GM21723 (cell line): ENCODE data around the gene MPV17.
"Not testable (repeated sequence)": the region's sequence is repeated elsewhere in the genome, so short reads cannot be mapped to it uniquely, and the experiment has no call there.

Experiments
- ATAC-seq: cut with Tn5 transposase; IDR thresholded peaks from one replicate; pipeline ENCODE4 v1.9.1; 2021; ENCODE audit warnings: mild to moderate bottlenecking, moderate library complexity; ENCODE audit not compliant: unreplicated experiment

MPV17 gene

DNA sequence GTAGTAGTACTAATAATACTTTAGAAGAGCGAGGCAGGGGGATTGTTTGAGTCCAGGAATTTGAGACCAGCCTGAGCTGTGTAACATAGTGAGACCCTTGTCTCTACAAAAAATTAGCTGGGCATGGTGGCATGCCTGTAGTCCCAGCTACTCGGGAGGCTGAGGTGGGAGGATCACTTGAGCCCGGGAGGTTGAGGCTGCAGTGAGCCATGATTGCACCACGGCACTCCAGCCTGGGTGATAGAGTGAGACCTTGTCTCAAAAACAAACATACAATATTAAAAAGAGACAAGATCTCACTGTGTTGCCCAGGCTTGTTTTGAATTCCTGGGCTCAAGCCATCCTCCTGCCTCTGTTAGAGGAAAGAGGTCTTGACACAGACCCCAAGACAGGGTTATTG lies 22.3 kb downstream of the MPV17 start:
- not testable (repeated sequence) for ATAC-seq

DNA sequence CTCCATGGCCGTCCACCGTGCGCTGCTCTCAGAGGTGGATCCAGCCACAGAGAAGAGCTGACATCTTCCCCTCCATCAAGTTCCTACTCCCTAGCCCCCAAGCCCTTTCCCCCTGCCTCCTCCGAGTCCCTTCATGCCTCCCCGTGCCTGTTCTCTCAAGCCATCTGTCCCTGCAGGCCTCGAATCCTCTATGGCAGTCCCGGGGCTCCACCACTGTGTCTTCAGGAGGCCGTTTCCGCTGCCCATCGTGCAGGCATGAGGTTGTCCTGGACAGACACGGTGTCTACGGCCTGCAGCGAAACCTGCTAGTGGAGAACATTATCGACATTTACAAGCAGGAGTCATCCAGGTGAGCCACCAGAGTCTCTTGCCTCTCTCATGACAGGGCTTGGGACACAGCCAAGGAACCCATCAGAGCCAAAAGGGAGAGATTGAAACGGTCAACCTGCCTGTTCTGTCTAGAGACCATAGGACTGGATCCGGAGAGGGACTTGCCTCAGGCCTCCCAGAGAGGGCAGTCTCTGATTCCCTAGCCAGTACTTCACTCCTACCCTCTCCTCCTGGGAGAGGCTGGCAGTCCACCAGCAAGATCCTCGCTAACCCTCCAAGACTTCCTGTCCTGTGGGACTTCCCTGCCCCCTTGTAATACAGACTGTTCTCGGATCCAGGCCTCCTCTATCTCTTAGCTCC lies 24.4 kb downstream of the MPV17 start:
- ATAC-seq = no peak

DNA sequence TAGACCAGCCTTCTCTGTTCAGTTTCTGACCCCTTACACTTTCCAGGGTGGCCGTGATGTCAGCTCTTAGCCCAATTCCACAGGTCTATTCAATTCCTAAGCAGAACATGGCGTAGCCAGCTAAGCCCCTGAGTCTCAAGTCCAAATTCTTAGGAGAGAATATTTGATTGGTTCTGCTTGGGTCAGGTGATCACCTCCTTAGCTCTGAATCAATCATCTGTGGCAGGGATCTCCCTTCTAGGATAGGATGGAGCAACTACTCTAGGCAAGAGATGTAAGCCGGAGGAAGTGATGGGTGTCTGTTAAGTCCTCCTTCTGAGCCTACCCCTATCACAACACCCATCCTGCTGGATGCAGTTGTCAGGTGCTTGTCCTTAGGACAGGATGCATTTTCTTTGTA lies 25.7 kb downstream of the MPV17 start:
- no peak for ATAC-seq

DNA sequence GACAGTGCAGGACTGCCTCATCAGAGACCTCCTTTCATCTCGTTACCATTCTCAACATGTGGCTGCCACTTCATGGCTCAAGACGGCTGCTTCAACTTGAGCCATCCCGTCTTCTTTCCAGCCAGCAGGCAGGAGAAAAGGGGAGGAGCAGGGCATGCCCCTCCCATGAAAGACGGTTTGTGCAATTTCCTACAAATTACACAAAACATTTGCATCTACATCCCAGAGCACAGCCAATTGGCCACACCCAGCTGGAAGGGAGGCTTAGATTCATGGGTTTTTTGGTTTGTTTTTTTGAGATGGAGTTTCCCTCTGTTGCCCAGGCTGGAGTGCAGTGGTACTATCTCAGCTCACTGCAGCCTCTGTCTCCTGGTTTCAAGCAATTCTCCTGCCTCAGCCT lies 26.4 kb downstream of the MPV17 start:
- ATAC-seq = no peak

DNA sequence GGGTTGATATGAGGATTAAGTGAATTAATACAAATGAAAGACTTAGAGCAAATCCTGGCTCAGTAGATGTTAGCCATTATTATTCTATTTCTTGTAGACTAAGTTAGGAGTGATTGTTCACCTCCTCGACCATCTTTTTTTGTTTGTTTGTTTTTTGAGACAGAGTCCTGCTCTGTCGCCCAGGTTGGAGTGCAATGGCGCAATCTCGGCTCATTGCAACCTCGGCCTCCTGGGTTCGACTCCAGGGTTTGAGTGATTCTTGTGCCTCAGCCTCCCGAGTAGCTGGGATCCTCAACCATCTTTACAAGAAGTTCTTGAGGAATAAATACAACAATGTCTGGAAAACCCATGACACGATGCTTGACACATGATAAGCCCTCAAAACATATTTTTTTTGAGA lies 28.0 kb downstream of the MPV17 start:
- ATAC-seq = no peak

DNA sequence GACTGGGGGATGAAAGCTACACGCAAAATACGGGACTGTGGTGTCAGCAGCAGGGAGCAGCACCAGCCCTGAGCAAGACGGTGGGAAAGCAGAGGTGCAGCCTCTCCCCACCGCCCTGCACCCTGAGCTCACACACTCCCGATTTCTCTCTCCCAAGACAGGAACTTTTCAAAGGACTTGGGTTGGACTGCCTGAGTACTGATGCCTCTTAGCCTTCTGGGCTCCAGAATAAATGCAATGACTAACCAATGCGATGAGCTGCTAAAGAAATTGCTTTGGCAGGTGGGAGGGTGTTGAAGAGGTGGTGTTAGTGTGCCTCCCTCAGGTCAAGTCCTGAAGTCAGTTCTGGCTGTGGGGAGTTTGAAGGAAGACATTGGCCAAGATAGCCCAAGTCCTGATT lies 31.0 kb downstream of the MPV17 start:
- no peak for ATAC-seq

DNA sequence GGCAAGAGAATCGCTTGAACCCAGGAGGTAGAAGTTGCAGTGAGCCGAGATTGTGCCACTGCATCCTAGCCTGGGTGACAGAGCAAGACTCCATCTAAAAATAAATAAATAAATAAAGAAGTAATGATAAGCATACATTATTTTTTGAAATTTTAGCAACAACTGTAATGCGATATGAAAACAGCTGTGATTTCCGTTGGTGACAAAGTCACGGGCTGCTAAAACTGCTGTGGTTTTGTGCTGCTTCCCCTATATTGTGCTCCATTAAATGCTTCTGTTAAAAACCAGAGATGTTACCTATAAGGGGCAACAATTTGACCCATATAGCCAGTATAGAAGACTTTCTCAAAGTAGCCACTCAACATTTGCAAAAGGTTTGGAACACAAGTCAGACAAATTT lies 32.3 kb downstream of the MPV17 start:
- no peak for ATAC-seq

DNA sequence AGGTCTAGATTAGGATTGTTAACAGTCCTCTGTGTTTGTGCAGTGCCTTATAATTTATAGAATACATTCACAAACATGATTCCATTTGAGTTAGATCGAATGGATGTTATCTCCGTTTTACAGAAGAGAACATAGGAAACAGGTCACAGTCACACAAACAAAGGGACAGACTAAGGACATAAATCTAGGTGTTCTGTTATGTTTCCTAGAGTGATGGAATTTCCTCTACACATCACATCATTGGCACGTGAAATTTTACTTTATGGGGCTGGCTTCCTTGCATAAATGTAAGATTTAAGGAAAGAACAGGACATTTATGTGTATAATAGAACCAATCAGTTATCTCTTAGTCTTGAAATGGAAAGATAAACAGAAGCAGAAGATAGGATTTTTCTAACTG lies 34.3 kb downstream of the MPV17 start:
- ATAC-seq = no peak

DNA sequence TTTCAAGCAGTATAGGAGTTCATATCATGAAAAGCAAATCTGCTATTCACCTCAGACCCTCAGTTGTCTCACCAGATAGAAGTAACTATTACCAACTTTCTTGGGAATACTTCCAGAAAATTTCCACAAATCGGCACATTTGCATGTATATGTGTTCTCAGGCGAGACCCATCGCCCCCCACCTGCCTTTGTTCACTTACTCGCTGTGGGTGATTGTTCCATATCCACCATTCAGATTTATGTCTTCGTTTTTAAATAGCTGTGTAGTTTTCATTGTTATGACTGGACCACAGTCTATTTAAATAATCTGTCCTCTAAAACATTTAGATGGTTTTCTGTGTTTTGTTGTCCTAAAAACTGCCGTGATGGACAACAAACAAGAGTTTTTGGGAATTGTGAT lies 37.4 kb downstream of the MPV17 start:
- ATAC-seq = no peak

DNA sequence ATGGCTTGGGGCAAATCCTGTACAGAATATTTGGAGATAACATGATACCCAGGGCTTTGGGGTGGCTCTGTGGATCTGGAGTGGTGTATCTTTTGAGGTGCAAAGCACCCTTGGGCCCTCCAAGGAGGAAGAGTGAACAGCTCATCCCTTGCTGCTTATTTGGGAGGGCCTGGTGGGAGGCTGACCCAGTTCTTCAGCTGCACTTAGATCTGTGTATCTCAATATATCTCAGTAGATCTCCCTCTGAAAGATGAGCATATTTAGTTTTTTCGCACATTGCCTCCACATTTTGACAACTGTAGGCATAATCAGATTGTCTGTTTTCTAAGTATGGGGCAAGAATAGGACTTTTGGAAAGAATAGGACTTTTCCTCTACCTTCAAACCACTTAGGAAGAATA lies 37.9 kb downstream of the MPV17 start:
- no peak for ATAC-seq

DNA sequence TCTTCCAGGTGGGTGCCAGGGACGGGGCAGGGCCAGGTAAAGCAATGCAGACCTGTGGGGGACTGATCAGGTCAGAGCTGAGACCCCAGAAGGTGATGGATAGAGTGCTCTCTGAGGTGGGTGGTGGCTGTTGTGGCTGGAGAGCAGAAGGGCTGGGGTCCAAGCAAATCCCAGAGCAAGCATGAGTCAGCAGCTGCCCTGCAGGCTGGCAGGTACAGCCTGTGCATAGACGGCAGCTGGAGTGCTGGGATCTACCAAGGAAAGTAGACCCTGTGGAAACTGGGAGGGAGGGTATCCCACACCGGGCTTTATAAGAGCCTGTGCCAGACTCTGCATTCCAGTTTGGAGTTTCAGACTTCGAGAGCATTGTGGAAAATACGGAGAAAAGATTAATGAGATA lies 40.0 kb downstream of the MPV17 start:
- no peak for ATAC-seq

DNA sequence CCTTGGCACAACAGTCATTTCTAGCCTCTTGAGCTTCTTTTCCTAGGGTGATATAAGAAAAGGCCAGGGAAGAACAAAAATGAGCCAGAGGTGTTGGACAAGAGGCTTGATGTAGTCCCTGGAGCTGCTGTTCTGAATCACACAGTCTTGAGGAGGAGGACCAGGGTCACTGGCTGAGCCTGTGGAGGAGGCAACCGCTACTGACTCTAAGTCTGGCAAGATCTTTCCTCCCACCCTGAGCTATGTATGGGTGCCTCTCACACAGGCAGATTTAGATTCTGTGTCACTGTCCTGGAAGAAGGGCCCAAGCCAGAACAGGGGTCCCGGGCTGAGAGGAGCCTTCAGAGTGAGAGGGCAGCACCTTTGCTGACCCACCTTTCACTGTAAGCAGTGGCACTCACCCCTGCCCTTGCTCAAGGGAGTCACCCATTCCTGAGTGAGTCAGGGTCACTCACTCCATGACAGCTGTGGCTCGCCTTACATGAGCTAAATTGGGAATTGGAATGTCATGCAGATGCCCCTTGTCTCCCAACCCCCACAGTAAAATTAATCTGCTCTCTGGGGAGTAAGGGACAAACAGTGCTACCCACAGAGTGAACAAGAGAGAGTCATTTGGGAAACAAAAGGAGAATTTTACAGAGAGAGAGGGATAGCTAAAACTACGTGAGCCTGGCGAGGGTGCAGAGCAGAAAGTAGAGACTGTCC lies 40.9 kb downstream of the MPV17 start, which contains the start of gene TRIM54:
Gene TRIM54 (plus strand): TSS at position 575 of the 705 bp plus-strand sequence. CDS start 303 bp downstream, outside the sequence.
- no peak for ATAC-seq

DNA sequence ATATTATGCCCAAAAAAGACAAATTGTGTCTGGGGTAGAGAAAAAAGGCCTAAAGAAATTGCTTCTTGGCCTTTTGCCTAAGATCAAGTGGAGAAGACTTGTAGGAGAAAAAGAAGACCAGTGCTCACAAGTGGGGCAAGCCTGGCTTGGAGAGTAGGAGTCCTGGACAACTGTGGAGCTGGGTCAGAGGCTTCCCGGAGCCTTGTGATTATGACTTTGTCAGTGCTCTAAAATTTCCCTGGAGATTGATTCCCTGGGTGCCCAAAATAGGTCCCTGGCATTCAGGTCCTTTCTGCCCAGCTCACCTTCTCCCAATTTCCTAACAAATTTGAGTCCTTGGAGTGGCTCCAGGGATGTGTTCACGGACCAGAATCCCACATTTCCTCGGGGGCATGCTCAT lies 41.5 kb downstream of the MPV17 start:
- ATAC-seq = no peak

DNA sequence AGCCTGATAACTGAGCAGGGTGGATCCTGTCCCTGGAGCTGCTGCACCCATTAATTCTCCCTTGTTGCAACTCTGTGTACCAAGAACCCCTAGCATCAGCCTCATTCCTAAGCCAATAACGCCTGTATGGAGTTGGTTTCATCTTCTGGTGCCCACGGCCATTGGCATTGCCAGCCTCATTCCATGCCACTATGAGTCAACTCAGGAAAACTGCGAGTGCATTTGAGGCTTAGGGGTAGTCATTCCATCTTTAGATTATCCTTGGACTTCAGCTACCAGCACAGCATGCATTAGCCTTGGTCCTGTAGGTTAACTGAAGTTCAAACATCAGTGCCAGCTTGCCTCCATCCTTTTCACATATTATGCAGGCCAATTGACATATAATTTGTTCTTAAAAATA lies 42.1 kb downstream of the MPV17 start:
- ATAC-seq = no peak

DNA sequence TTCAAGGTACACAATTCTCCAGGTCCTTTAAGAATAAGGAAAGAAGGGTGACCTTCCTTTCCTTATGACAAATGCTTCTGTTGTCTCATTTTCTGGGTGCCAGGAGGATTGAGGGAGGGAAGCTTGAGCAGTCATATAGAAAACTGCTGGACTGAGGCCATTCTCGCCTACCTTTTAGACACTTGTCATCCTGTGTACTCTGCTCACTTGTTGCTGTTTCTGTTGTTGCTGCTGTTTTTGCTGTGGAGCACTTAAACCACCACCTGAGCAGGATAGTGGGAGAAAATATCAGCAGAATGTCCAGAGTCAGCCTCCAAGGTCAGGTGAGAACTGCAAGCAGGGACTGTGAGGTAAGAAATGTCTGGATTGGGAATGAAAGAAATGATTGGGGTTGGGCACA lies 44.9 kb downstream of the MPV17 start:
- ATAC-seq = no peak

DNA sequence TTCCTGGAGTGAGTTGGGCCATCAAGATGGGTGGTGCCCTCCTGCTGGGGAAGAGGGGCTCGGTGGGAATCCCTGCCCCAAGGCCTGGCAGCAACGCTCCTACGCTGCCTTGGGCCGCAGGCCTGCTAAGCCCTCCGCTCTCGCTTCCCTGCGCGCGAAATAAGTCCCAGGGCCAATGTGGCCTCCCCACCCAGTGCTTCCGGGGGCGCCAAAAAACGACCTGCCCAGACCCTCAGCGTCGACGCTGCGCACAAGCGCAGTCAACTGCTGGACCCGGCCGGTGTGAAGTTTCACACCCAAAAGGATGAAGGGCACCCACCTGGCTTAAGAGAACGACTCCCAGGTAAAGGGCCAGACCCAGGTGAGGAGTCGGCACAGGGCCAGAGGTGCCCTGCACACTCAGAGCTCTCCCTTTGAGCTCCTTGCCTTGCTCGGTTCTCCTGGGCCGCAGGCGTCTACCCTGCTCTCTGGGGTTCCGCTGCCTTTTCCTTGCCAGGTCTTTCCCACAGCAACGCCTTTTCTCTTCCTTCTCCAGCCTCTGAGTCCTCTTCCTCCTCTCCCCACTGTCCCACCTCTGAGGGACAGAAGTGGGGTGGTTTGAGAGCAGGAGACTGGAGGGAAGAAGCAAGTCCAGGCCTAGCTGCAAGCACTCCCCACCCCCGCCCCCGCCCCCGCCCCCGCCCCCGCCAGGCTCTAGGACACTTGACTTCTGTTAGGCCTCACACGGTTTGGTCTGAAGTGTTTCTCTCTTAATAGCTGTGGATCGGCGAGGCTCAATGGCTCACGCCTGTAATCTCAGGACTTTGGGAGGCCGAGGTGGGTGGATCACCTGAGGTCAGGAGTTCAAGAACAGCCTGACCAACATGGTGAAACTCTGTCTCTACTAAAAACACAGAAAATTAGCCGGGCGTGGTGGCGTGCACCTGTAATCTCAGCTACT lies 47.4 kb downstream of the MPV17 start, which contains the start of gene DNAJC5G:
Gene DNAJC5G (plus strand): TSS at position 223 of the 940 bp plus-strand sequence. CDS start 1,296 bp downstream, outside the sequence.
- ATAC-seq = no peak

DNA sequence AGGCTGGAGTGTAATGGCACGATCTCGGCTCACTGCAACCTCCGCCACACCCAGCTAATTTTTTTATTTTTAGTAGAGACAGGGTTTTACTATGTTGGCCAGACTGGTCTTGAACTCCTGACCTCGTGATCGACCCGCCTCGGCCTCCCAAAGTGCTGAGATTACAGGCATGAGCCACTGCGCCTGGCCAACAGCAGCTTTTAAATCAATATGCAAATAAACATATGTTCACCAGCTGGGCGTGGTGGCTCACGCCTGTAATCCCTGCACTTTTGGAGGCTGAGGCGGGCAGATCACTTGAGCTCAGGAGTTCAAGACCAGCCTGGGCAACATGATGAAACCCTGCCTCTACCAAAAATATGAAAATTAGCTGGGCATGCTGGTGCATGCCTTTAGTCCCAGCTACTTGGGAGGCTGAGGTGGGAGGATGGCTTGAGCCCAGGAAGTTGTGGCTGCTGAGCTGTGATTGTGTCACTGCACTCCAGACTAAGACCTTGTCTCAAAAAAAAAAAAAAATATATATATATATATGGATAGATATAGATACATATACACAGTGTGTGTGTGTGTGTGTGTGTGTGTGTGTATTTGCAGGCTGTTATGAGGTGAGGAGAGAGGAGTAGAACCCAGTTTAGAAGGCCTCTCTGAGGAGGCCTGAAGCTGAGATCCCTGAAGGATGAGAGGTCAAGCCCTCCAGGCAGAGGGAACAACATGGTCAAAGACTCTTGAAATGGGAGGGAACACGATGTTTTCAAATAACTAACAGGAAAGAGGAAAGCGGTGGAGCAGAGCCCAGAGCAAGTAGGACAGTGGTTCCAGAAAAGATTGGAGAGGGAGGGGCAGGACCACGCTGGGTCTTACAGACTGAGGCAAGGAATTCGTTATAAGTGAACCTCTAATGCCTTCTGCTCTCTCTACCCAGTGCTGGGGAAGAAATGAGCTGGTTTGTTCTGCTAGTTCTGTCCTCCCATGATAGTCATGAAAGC lies 50.1 kb downstream of the MPV17 start:
- not testable (repeated sequence) for ATAC-seq

DNA sequence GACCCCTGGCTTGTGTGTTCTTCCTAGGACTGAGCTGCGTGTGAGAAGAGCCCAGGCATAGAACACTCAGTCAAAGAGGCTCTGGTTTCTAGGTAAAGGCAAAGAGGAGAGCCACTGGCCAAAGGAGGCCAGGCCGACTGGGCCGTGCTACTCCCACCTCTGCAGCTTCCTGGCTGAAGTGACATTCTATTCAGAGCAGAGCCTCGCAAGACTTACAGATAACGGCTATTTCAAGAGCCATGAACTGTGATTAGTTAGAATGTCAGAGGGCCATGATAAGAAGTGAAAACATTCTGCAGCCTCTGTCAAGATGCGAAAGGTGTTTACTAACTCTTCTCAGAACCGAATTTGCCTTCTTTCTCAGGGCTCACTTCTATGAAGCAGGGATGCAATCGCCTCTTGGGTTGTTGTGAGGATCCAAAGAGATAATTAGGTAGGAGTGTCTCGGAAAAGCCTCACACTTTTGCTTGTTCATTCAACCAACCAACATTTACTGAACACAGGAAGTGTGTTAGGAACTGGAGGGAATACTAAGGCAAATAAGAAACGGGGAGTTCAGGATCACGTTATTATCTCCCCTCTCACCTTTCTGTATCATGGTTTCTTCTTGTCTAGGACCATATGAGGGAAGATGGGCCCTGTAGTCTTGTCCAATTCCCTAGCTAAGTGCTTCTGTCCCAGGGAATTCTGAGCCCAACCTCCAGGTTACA lies 51.1 kb downstream of the MPV17 start:
- ATAC-seq = no peak

DNA sequence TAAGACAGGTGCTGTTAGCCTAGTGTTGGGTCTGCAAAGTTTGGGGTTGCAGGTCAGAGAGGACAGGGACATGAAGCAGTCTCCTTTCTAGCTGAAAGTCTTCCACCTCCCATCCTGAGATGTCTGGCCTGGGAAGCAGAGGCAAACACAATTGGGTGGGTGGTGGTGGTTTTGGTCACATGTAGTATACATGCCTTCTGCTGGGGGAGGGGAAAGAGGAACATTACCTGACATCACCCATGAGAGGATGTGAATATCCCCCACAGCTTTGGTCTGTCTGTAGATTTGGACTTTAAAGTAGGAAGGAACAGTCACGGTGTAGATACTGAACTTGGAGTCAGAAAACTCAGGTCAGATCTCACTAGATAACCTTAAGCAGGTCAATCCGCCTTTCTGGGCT lies 52.2 kb downstream of the MPV17 start:
- ATAC-seq = no peak

DNA sequence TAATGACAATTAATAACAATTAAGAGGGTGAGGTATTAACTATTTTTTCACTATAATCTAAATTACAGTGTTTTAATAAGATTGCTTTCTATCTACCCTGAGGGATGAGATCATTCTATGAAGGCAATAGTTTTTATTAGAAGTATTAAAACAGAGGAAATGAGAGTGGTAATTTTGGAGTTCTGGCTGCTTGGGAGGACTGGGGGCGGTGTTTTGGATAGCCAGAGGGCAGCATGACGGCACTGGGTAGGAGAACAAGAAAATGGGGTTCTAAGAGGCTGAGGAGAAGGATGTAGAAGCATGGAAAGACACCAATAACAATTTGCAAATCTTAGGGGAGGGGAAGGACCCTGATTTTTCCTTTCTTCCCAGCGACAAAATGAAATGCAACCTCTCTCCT lies 52.8 kb downstream of the MPV17 start:
- ATAC-seq = no peak
